Effector CD4-positive, alpha-beta T cell (primary cell): Measurements from ENCODE around the gene ERO1B.

Experiments
- DNase-seq: peaks from one replicate; pipeline ENCODE4 v3.0.0-alpha.2; 2020

Gene ERO1B

DNA sequence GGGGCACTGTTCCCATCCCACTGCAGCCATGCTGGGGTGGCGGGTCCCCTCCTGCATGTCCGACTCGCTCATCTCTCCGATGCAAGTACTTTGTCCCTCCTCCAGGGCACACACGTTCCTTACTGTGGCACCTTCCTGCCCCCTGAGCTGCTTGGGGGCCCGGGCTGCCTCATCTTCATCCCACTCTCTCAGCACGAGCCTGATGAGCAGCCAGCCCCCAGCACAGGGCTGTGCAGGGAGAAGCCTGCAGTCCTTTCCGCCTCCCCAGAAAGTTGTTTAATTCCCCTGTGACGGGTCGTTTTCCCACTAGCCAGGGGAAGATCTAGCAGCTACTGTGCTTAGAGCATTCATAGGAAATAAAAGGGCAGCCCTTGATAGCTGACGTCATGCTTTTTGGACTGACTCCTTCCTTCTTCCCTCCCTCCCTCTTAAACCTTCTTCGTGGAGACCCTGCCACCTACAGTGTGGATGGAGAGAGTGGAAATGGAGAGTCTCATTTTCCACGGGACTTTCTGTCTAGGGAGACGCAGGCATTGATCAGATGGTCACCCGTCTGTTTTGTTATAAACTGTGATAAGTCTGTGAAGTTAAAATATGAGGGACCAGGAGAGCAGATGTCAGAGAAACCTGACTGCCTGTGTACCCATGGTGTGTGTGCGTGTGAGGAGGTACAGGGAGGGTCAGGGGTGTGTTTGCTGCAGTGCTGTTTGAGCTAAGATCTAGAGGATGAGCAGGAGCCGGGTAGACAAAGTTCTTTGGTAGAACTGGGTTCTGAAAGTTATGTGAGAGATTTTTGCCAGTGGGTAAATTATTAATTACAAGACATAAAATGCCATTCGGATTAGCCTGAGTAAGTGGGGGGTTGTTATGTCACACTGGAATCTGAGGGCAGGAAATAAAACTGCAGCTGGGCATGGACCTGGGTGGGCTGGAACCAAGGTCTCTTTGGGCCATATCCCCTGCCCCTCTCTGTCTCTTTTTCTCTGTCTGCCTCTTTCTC lies 105.1 kb downstream of the ERO1B start:
- DNase-seq, result no peak

DNA sequence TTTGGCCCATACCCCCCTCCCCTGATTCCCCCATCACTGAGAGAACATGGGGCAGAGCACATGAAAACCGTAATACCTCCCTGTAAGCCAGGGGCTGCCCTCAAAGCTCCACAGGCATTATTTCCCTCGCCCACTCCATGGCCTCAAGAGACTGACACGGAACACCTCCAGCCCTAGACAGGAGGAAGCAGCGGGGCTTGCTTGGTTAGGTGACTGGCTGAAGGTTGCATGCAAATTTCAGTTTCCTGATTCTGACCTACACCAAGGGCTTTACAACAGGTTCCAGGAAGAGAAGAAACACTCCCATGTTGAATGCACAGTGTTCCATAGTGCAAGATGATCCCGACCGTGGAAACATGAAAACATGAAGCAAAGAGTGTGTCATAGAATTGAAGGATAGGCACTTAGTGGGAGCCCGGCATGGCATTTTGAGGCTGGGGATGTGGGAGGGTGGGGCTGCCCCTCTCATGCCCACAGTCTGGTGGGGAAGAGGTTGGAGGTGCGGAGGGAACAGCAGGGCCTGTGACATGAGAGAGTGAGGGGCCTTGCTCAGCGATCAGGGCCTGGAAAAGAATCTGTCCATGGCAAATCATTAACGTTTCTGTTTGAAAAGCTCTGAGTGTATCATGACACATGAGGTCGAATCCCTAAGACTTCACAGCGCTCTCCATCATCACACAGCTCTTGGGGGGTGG lies 106.0 kb downstream of the ERO1B start:
- DNase-seq, result no peak

DNA sequence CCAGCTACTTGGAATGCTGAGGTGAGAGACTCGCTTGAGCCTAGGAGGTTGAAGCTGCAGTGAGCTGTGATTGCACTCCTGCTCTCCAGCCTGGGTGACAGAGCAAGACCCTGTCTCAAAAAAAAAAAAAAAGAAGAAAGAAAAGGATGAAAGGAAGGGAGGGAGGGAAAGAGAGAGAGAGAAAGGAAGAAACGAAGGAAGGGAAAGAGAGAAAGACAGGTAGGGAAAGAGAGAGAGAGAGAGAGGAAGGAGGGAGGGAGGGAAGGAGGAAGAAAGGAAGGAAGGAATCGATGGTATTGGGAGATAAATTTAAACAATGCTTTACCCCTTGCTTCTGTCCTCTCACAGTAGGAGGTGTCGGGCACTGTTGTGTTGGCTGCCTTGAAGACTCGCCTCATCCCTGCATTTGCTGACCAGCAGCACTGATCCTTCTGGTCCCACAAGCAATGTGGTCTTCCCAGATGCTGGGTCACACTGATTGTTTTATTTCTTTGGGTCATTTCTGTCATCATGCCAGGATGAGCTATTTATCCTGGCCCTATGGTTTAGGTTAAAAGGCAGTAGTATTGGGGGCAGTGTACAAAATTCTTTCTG lies 108.5 kb downstream of the ERO1B start:
- no peak for DNase-seq

DNA sequence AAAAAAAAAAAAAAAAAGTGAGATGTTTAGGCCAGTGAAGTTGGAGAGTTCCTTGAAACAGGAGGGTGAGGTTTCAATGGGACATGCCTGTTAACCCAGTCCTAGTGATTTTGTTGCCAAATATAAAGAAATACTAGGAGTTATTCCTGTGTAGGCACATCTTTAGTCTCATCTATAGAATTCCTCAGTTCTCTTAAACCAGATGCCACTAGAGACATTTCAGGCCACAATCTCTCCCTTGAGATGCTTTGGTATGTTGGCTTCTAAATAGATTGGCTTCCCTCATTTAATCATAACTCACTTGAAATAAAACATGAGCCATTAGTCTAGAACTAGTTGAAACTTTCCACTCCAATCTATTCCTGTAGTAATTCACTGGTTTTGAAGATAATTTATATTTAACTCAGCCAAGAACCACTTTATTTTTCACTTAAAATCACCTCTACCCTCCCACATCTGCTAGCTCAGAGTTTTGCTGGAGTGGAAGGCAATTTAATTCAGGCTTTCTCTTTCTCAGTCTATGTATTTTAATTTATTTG lies 109.6 kb downstream of the ERO1B start:
- no peak for DNase-seq

DNA sequence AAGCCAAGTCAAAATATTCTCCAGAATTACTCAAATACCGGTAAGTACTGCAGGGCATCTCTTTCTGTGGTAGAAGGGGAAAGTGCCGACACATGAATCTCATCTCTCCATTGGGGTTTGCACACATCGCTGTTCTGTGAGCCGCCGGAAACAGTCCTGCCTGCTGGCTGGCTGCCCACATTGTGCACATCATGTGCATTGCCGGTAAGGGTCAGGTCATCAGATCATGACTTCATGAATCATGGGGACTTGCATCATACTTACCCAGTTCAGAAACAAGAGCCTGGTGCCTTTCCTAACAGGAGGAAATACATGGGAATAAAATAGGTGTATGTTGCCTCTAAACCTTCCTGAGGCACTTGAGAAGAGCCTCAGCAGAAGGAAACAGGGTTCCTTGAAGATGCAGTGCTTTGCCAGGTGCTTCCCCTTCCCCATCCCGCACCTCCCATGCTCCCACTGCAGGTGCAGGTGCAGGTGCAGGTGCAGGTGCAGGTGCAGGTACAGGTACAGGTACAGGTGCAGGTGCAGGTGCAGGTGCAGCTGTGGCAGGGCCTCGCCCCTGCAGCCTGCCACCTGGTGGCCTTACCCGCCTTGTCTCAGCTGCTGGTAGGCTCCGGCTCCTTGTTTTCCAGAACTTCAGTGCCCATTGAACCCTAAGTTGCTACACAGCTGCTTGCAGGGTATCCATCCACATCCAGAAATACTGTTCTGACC lies 112.9 kb downstream of the ERO1B start:
- no peak for DNase-seq

DNA sequence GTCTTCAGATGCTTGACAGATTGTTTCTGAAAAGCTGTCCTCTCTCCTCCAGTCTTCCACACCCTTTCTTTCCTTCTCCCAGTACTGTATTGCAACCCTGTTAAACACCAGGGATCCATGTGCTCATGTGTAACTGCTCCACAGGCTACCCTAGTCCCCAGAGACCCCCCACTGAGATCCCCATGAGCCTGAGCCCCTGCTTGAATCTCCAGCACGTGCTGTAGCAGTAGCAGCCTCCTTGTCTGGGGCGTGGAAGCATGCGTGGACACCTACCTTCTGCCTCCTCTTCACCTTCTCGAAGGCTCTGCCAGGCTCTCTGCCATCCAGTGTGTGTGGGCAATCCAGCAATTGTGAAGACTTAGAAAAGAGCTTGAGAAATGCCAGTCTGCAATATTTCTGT lies 114.2 kb downstream of the ERO1B start:
- DNase-seq, result no peak

DNA sequence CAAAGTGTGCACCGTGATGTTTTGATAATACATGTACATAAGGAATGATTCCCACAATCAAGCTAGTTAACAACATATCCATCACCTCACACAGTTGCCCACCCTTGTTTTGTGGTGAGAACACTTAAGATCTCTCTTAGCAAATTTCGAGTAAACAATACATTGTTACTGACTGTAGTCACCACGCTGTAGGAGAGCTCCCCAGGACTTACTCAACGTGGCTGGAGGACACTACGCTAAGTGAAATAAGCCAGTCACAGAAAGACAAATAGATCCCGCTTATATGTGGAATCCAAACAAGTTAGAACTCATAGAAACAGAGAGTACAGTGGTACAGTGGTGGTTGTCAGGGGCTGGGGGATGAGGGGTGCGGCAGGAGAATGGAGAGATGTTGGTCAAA lies 114.6 kb downstream of the ERO1B start:
- no peak for DNase-seq

DNA sequence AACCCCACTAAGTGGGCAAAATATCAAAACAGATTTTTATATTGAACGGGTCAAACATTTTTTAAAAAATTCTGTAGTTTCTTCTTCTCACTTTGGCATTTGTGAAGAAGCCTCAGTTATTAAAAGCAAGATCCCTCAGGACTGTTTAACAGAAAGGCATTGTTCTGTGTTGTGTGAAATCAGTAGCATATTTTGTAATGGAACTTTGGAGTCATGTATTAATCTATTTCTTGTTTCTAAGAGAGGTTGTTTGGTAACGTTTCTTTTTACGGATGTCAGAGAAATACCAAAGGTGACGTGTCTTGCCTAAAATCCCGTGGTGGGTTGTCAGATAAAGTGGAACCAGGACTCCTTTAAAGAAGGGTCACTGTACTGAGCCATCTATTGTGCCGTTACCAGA lies 115.7 kb downstream of the ERO1B start:
- no peak for DNase-seq
